Erythroblast (primary cell): ENCODE results near the gene ERICH3.
A peak's percentile ranks its signal among the peaks of the same experiment; 100 is the strongest.
"Not testable (repeated sequence)": the region's sequence is repeated elsewhere in the genome, so short reads cannot be mapped to it uniquely, and the experiment has no call there.

ENCODE experiments used
- DNase-seq, 2 experiments: peaks; one replicate each; lab custom pipeline; 2025; lab: John Stamatoyannopoulos, UW
- GATA1 ChIP-seq: IDR thresholded peaks from 2 replicates; pipeline ENCODE4 v1.6.1; 2011; ENCODE audit warnings: low read depth, mild to moderate bottlenecking, control low read depth, low read length, moderate library complexity
- POLR2A ChIP-seq: IDR thresholded peaks from 2 replicates; pipeline ENCODE4 v1.6.1; 2011; ENCODE audit warnings: mild to moderate bottlenecking, low read length

The ERICH3 gene

GRCh38 chr1:74689621-74690363, 16.2 kb upstream of the ERICH3 start:
- TF ChIP-seq POLR2A: no peak
- no peak for TF ChIP-seq GATA1
- DNase-seq: peak; percentile 47 to 67

GRCh38 chr1:74686928-74687327, 13.3 kb upstream of the ERICH3 start:
- no peak for TF ChIP-seq POLR2A
- no peak for TF ChIP-seq GATA1
- DNase-seq: no peak

GRCh38 chr1:74684301-74684700, 10.7 kb upstream of the ERICH3 start:
- no peak for TF ChIP-seq GATA1
- TF ChIP-seq POLR2A: no peak
- no peak for DNase-seq

- TF ChIP-seq POLR2A (no peak), GATA1 (no peak)
- DNase-seq: peak in 1 of 2 experiments; percentile 1
Observed at GRCh38 chr1:74683656-74684055, 10.1 kb upstream of the ERICH3 start.

DNA sequence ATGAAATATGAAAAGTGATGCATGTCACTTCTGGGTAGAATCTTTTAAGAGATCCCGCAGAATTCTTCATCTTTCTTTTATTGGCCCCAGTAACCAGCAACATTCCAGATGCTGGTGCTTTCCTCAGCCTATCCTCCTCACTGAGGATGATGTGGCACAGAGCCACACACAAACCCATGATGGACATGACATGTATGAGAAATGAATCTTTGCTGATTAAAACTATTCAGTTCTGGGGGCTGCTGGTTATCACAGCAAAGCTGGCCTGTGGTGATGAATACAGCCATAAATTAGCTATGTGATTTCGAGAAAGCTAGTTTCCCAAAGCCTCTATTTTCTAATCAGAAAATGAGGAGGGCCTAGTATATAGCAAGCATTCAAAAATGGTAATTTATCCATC, 8.3 kb upstream of the ERICH3 start:
- TF ChIP-seq GATA1 (no peak), POLR2A (no peak)
- DNase-seq: no peak

- no peak for DNase-seq
- no peak for TF ChIP-seq GATA1
- TF ChIP-seq POLR2A: no peak
Observed at GRCh38 chr1:74681449-74681848, 7.9 kb upstream of the ERICH3 start.

- TF ChIP-seq GATA1 (no peak), POLR2A (no peak)
- no peak for DNase-seq
Observed at GRCh38 chr1:74681001-74681400, 7.4 kb upstream of the ERICH3 start.

- DNase-seq: no peak
- TF ChIP-seq POLR2A (no peak), GATA1 (no peak)
Observed at GRCh38 chr1:74679811-74680210, 6.2 kb upstream of the ERICH3 start.

GRCh38 chr1:74677926-74678325, 4.3 kb upstream of the ERICH3 start:
- TF ChIP-seq GATA1 (no peak), POLR2A (no peak)
- DNase-seq: no peak

DNA sequence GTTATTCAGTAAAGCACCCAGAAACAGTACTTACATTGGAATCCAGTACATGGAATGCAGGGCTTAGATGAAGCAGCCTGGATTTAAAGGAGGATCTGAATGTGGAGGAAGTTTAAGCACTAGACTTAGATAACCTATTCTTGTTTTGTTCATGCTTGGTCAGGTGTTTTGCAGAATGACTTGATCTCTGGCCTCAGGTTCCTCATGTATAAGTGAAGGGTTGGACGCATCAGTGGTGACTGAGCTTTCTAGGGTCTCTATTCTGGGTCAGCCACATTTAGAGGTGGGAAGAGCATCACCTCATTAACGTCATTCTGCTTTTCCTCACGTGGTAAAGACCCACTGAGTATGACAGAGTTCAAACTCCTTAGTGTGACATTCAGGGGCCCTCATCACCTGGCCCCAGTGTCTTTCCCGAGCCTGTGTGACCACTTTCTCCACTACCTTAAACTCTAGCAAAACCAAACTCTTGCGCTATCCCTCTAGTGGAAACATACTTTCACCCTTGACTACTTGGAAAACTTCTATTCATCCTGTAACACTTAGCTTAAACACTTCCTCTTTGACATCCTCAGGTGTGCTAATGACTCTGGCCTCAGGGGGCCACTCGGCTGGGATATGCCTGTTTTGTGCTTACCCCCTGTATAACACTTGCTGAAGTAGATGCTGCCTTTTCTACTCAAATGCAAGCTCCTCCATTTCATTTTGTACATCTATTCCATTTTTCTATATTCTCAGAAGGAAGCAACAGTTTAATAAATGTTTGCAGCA, 871 bp upstream of the ERICH3 start:
- TF ChIP-seq POLR2A: no peak
- TF ChIP-seq GATA1: no peak
- DNase-seq: no peak

GRCh38 chr1:74670866-74671265, 2.7 kb downstream of the ERICH3 start:
- not testable (repeated sequence) for DNase-seq

- no peak for DNase-seq
- TF ChIP-seq POLR2A (no peak), GATA1 (no peak)
Observed at GRCh38 chr1:74654708-74655107, 18.9 kb downstream of the ERICH3 start.

GRCh38 chr1:74652711-74653139, 20.9 kb downstream of the ERICH3 start:
- no peak for TF ChIP-seq GATA1
- TF ChIP-seq POLR2A: no peak
- no peak for DNase-seq

GRCh38 chr1:74650561-74650960, 23.0 kb downstream of the ERICH3 start:
- TF ChIP-seq GATA1: no peak
- TF ChIP-seq POLR2A: no peak
- no peak for DNase-seq
